ENCODE measurements around the gene RAI1.

- TF ChIP-seq CTCF (conservative IDR thresholded peaks at IDR 0.05) (no peak), ZFX (IDR thresholded peaks at IDR 0.05) (no peak)
Observed at GRCh38 chr17:17701112-17701511, 19.9 kb downstream of the RAI1 start.

All from C4-2B (cell line).